Lower leg skin (tissue), 4 donors: ENCODE results near the gene SON. TPM values are rescaled to one million over a fixed set of nuclear protein-coding genes. Genes with fewer than 3 reads are reported as not detected.
A peak's percentile ranks its signal among the peaks of the same experiment; 100 is the strongest.

Experiments
- DNase-seq, 2 donors: peaks; one replicate each; pipeline ENCODE4 v3.0.0-alpha.2; 2019; ENCODE audit warnings: low spot score in 2 of 2
- H3K4me3 ChIP-seq: fragments of 200-600 bp; sonication (generic); 2 replicates; pipeline ENCODE4 v1.5.1; 2017; ENCODE audit warnings: mild to moderate bottlenecking, low read depth; ENCODE audit not compliant: poor library complexity, severe bottlenecking
- POLR2A ChIP-seq, 2 donors: fragments of 450-650 bp; IDR thresholded peaks; one replicate each; pipeline ENCODE4 v1.6.1; 2016 to 2017; ENCODE audit warnings: antibody characterized with exemption in 2 of 2, mild to moderate bottlenecking in 1 of 2, moderate library complexity in 1 of 2
- WGBS, 2 donors: methylation state at CpG; one replicate each; pipeline ENCODE4 v1.1.5; 2018; 5-methylcytosine and 5-hydroxymethylcytosine counted together
- intact Hi-C: fragments of 100-400 bp; cut with DNase I; formaldehyde crosslinking; loops from one replicate; pipeline ENCODE4 v1.15.0; 2023; ENCODE audit warnings: low total_unique reads
- total RNA-seq, 4 donors: library from RNA; depleted of rRNA; stranded (reverse); fragments of >200 nt; gene quantifications; one replicate each; pipeline ENCODE4 v1.1.0, GENCODE V29; 2016
- TF ChIP-seq, protein P1 (sequence below), 3 donors: fragments of 450-650 bp; IDR thresholded peaks; one replicate each; pipeline ENCODE4 v1.5.1; 2016; ENCODE audit warnings: antibody characterized with exemption in 3 of 3, mild to moderate bottlenecking in 3 of 3, moderate library complexity in 2 of 3

SON gene
- total RNA-seq, 4 donors from 2014 or later = 199 to 314 (median 256) TPM

DNA sequence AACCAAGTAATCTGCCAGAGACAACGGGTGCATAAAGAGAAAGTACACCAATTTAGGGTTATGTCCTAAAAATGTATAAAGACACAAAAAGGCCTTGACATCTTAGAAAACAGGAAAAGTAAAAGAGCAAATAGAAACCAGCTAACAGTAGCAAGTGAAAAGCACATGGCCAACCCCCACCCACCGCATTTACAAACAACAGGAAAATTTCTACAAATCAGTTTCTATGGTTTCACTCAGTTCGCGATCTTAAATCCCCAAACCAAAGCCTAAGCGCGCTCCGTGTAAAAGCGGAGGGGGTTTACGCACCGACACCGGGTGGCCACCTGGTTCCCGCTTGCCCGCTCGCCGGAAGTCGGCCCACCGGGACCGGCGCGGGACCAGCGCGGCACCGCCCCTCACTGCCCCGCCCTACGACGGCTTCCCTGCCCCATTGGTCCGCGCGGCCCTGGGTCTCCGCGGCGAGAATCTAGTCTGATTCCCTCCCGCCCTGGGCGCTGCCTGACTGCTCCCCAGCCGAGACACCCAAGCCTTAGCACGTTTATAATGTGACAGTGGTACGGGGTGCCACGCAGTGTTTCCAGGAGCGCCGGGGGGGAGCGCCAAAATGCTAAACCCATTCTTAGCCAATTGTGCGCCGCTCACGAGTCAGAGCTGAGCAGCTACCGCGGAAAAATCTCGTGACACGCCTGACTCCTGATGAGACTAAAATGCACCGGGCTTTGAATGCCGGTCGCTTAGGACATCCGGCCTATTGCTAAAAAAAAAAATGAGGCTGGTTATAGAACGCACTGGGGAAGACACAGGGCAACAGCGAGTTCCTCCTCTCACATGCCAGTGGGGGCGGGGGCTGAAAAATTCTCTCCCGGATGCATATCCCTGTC, 840 bp upstream of the SON start, which contains the start of gene GART:
TSS of gene GART (minus strand) at position 362 of the 884 bp plus-strand sequence. CDS start 2,802 bp downstream, outside the sequence.
- peak within 1 kb of the TSS; percentile 74 for H3K4me3 ChIP-seq
- TF ChIP-seq, protein P1, sequence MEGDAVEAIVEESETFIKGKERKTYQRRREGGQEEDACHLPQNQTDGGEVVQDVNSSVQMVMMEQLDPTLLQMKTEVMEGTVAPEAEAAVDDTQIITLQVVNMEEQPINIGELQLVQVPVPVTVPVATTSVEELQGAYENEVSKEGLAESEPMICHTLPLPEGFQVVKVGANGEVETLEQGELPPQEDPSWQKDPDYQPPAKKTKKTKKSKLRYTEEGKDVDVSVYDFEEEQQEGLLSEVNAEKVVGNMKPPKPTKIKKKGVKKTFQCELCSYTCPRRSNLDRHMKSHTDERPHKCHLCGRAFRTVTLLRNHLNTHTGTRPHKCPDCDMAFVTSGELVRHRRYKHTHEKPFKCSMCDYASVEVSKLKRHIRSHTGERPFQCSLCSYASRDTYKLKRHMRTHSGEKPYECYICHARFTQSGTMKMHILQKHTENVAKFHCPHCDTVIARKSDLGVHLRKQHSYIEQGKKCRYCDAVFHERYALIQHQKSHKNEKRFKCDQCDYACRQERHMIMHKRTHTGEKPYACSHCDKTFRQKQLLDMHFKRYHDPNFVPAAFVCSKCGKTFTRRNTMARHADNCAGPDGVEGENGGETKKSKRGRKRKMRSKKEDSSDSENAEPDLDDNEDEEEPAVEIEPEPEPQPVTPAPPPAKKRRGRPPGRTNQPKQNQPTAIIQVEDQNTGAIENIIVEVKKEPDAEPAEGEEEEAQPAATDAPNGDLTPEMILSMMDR (IDR thresholded peaks at IDR 0.05) = no peak
- peak in 1 of 2 donors; percentile 61 for TF ChIP-seq POLR2A (IDR thresholded peaks at IDR 0.05)
- DNase-seq = peak; percentile 72 to 96
- intact Hi-C loops = no loop called here
- WGBS, 2 donors = 0 to 1% methylated on average over 29 to 53 of the region's 56 CpGs

DNA sequence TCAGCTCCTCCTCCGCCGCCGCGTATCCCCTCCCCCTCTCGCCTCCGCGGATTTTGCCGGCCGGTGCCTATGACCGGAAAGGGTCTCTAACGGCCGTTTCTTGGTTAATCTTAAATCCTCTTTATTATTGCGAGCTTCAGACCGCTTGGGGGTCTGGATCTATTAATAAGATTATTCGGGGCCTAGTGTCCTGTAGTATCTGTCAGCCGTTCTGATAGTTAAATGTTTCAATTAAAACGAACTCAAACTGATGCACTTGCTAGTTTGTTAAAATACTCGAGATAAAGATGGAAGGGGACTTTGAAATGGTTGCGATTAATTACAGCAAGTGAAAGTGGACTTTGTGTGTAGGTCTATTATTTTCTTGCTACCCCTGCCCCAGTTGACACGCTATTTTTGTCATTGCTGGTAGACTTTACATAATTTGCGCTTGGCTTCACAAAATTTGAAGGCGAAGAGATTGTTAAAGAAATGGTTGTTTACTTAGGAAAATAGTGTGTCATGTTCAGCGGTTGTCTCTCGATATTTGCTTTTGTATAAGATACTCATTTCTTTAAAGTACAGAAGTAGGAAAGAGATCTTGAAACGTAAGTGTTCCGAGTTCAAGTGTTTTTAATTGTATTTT, 779 bp downstream of the SON start:
- DNase-seq = peak; percentile 69 to 95
- intact Hi-C loops = no loop called here
- H3K4me3 ChIP-seq = peak overlapping the region; percentile 62
- WGBS, 2 donors = 0 to 1% methylated on average over 26 of the region's 26 CpGs
- no peak for TF ChIP-seq POLR2A (IDR thresholded peaks at IDR 0.05)
- TF ChIP-seq, protein P1 (IDR thresholded peaks at IDR 0.05) = no peak

DNA sequence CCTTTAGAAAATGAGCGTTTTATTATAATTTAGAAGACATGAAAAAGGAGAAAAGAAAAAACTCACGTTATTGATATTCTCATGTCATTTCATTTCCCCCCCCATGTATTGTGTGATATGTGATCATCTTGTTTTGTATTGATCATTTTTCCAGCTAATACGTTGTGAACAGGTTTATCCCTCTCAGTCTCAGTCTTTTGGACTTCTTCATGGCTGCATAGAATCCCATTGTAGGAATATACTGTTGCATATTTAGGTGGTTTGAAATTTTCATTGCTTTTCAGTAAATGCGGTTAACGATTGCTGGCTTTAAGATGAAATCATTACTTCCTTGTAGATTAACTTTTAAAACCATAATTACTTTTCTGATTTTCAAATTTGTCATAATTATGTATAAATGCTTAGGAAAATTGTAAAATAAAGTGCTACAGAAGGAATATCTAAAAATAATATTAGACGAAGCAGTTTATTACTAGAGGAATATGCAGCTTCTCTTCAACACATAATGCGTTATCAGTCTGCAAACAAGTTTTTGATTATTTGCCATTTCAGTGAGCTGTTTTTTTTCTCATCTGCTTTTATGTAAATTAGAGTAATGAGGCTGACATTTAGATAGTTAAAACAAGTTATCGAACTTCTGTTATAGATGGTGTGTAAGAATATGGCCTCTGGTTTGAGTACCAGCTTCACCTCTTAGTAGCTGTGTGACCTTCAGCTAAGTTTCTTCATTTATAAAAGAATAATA, 1.8 kb downstream of the SON start:
- WGBS, 2 donors = 7 to 8% methylated on average over 8 of the region's 8 CpGs
- TF ChIP-seq, protein P1 (IDR thresholded peaks at IDR 0.05) = no peak
- TF ChIP-seq POLR2A (IDR thresholded peaks at IDR 0.05) = no peak
- intact Hi-C loops = no loop called here
- no peak overlapping the region for H3K4me3 ChIP-seq
- no peak for DNase-seq

DNA sequence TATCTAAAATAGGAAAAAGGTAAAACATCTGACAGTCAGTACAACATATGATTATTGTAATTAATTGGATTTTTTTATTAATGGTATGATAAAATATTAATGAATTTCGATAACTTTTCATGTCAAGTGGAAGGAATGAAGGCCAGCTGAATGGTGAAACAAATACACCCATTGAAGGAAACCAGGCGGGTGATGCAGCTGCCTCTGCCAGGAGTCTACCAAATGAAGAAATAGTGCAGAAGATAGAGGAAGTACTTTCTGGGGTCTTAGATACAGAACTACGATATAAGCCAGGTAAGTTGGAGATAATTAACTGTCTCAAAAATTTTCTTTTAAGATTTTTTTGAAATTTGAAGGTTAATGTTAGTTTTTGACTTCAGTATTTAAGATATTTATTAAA, 3.2 kb downstream of the SON start:
- no peak overlapping the region for H3K4me3 ChIP-seq
- DNase-seq = no peak
- intact Hi-C loops = no loop called here
- TF ChIP-seq POLR2A (IDR thresholded peaks at IDR 0.05) = no peak
- TF ChIP-seq, protein P1 (IDR thresholded peaks at IDR 0.05) = no peak
- WGBS, 2 donors = 66% methylated on average over 3 of the region's 3 CpGs

DNA sequence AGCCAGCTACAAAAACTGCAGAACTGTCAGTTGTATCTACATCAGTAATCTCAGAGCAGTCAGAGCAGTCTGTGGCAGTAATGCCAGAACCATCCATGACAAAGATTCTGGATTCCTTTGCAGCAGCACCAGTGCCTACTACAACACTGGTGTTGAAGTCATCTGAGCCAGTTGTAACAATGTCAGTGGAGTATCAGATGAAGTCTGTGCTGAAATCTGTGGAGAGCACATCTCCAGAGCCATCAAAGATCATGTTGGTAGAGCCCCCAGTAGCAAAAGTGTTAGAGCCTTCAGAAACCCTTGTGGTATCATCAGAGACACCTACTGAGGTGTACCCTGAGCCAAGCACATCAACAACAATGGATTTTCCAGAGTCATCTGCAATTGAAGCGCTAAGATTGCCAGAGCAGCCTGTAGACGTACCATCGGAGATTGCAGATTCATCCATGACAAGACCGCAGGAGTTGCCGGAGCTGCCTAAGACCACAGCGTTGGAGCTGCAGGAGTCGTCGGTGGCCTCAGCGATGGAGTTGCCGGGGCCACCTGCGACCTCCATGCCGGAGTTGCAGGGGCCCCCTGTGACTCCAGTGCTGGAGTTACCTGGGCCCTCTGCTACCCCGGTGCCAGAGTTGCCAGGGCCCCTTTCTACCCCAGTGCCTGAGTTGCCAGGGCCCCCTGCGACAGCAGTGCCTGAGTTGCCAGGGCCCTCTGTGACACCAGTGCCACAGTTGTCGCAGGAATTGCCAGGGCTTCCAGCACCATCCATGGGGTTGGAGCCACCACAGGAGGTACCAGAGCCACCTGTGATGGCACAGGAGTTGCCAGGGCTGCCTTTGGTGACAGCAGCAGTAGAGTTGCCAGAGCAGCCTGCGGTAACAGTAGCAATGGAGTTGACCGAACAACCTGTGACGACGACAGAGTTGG, 7.3 kb downstream of the SON start:
- 98 to 99% methylated on average over 15 to 19 of the region's 19 CpGs for WGBS, 2 donors
- TF ChIP-seq, protein P1 (IDR thresholded peaks at IDR 0.05) = no peak
- TF ChIP-seq POLR2A (IDR thresholded peaks at IDR 0.05) = no peak
- intact Hi-C loops = no loop called here
- H3K4me3 ChIP-seq = no peak overlapping the region
- DNase-seq = peak in 1 of 2 donors; percentile 74
